ENCODE data around the gene FAM13A.
A peak's percentile ranks its signal among the peaks of the same experiment; 100 is the strongest.

Gene FAM13A

GRCh38 chr4:88880501-88881226 is 176.3 kb downstream of the FAM13A start (continued):
- no peak for TF ChIP-seq ZNF645 (tag by site-specific recombination; IDR thresholded peaks at IDR 0.05)
- TF ChIP-seq SP7 (tag by site-specific recombination; IDR thresholded peaks at IDR 0.05), result 0 out of 2 replicates have a peak, but pooled peaks have one; percentile 23
- TF ChIP-seq ZNF341 (tag by site-specific recombination; IDR thresholded peaks at IDR 0.05; ENCODE audit: low read depth), result no peak
- TF ChIP-seq REST (tag by site-specific recombination; IDR thresholded peaks at IDR 0.05), result no peak
- no peak for TF ChIP-seq ZNF76 (tag by site-specific recombination; IDR thresholded peaks at IDR 0.05; ENCODE audit: borderline replicate concordance, low read depth)
- no peak for TF ChIP-seq ZNF221 (tag by site-specific recombination; IDR thresholded peaks at IDR 0.05; ENCODE audit: borderline replicate concordance)
- TF ChIP-seq ZNF830 (tag by site-specific recombination; IDR thresholded peaks at IDR 0.05; ENCODE audit: low read depth), result no peak
- no peak for TF ChIP-seq ZNF26 (tag by site-specific recombination; IDR thresholded peaks at IDR 0.05)
- no peak for TF ChIP-seq ZNF704 (tag by site-specific recombination; IDR thresholded peaks at IDR 0.05)
- no peak for TF ChIP-seq ZNF792 (tag by site-specific recombination; IDR thresholded peaks at IDR 0.05)
- no peak for TF ChIP-seq ZNF214 (tag by site-specific recombination; IDR thresholded peaks at IDR 0.05; ENCODE audit: borderline replicate concordance)
- no peak for TF ChIP-seq ZNF311 (tag by site-specific recombination; IDR thresholded peaks at IDR 0.05; ENCODE audit: borderline replicate concordance)
- no peak for TF ChIP-seq ZSCAN5A (tag by site-specific recombination; IDR thresholded peaks at IDR 0.05)
- no peak for TF ChIP-seq MEIS1 (CRISPR knock-in tag; IDR thresholded peaks at IDR 0.05; ENCODE audit: borderline replicate concordance)
- TF ChIP-seq ZNF157 (tag by site-specific recombination; IDR thresholded peaks at IDR 0.05), result no peak
- no peak for TF ChIP-seq TSHZ1 (tag by site-specific recombination; IDR thresholded peaks at IDR 0.05; ENCODE audit: borderline replicate concordance)
- TF ChIP-seq ZNF623 (tag by site-specific recombination; IDR thresholded peaks at IDR 0.05), result no peak
- no peak for TF ChIP-seq ATF2 (tag by site-specific recombination; IDR thresholded peaks at IDR 0.05; ENCODE audit: low read depth)
- no peak for TF ChIP-seq IKZF3 (tag by site-specific recombination; IDR thresholded peaks at IDR 0.05)
- TF ChIP-seq ZNF514 (tag by site-specific recombination; IDR thresholded peaks at IDR 0.05), result no peak
- peak; percentile 39 for TF ChIP-seq ZNF398 (tag by site-specific recombination; IDR thresholded peaks at IDR 0.05)
- peak; percentile 71; the same call in 1 of the 2 replicates for TF ChIP-seq ZNF423 (tag by site-specific recombination; IDR thresholded peaks at IDR 0.05)
- TF ChIP-seq ZNF501 (tag by site-specific recombination; IDR thresholded peaks at IDR 0.05), result no peak
